Measurements from ENCODE around the gene LHX4. TPM values are rescaled to one million over a fixed set of nuclear protein-coding genes. Genes with fewer than 3 reads are reported as not detected.
A peak's percentile ranks its signal among the peaks of the same experiment; 100 is the strongest.

LHX4 gene
- not detected for total RNA-seq
- long read RNA-seq, donor 1, partial matches to known transcripts, result 0 of 2 reads
- long read RNA-seq, donor 1, other reads (novel, unspliced or antisense), result 2 of 2 reads
- long read RNA-seq, donor 2, result 0 reads

DNA sequence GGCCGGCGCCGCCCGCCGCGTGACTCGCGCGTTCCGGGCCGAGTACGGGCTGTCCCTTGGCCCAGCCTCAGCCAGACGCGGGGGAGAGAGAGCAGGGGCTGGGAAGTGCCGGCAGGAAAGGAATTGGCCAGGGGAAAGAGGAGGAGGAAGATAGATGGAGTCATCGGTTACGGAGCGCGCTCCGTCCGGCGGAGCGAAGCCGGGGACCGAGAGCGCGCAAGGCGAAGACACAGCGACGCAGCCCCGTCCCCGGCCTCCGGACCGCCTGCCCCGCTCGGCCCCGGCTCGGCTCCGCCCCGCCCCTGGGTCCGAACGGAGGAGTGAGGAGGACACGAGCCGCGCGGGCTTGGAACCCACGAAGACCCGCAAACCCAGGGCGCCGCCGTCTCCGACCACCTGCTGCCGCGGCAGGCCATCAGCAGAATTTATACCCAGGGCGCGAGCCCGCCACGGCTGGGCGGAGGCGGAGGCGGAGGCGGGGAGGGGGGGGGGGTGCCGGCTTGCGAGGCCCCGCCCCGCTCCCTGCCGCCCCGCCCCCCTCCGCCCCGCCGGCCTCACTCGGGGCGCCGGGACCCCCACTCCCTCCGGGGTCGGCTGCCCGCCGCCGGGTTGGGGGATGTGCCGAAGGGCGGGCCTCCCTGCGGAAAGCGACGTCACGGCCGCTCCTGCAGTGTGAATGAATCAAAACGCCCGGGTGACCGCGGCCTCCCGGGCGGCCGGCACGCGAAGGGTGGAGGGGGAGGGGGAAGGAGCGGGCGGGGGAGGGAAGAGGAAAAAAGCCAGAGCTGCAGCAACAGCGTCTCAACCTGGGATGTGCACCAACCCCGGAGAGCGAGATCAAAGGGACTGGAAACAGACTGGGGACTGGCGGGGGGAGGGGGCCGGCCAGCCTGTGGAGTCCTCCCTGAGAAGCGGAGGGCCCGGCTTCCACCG lies at the start of gene LHX4:
LHX4 (plus strand) TSS at position 782 of the 933 bp plus-strand sequence. CDS start 266 bp downstream, outside the sequence.
- intact Hi-C loops (cut with DNase I), result no loop called here
- peak; percentile 84 for DNase-seq (ENCODE audit: low spot score)

DNA sequence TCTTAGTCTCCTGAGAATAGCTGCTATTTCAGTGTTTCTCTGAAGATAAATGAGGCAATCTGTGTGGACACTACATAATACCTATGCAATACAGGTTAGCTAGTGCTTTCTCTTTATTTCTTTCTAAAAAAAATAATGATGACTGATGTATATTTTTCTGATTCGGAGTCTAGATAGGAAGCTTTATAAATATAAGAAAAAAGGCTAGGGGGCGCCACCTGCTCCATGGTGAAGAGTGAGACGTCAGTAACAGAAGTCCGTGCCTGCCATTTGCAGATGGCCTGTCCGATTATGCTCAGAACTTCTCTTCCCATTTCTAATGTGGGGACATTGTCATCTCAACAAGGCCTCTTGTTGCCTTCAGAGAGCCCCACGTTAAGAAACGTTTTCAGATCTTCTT lies 49.0 kb upstream of the LHX4 start:
- intact Hi-C loops (cut with DNase I), result no loop called here
- peak; percentile 51 for DNase-seq (ENCODE audit: low spot score)

DNA sequence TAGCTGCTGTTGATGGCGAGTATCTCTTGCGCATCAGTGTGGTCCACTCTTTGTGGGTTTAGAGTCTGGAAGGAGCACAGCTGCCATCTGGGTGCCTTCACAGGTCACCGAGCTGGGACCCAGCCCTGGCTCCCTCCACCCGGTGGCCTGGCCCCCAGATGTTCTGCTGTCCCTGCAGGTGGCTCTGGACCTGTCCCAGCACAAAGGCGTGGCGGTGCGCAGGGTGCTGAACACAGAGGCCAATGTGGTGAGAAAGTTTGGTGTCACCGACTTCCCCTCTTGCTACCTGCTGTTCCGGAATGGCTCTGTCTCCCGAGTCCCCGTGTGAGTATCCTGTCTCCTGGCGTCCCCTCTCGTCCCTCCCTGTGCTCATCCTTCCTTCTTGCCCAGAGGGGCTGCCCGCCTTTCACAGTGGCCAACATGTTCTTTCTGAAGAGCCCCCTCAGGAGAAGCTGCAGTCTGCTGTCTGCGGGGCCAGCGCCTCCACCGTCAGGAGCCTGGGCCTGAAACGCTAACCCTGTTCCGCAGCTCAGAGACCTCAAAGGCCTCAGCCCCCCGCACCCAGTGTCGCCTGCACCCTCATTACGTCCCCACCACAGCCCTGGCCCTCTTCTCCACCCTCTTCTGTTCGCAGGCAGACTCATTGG lies 47.9 kb upstream of the LHX4 start:
- intact Hi-C loops (cut with DNase I), result no loop called here

DNA sequence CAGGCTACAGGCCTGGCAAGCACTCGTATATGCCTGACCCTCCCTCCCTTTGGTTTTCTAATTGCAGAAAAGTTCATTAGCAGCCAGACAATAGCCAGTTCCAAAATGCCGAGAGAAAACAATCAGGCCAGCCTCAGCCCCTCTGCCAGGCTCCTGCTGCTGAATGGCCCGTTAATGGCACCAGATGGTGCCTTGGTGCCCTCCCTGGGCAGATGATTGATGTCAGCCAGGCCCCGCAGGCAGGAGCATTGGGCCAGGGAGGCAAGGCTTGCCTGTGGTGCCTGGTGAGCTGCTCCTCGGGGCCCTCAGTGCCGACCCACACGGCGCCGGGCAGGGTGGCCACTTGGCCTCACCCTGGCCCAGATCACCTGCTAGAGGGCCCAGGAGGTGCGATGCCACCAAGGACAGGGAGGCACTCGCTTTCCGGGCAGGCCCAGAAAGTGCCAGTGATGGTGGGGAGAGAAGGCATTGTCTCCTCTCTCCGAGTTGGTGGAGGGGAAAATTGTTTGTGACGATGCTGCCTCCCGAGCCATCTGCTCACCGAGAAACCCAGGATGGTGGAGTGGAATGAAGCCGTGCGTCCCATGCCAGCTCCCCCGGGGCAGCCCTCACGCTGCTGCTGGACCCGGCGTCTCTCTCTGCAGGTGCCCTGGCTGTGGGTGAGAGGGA lies 47.3 kb upstream of the LHX4 start:
- DNase-seq (ENCODE audit: low spot score), result peak; percentile 51
- intact Hi-C loops (cut with DNase I), result no loop called here

More for the DNA sequence above, 47.9 kb upstream of the LHX4 start:
- DNase-seq (ENCODE audit: low spot score), result peak; percentile 72

DNA sequence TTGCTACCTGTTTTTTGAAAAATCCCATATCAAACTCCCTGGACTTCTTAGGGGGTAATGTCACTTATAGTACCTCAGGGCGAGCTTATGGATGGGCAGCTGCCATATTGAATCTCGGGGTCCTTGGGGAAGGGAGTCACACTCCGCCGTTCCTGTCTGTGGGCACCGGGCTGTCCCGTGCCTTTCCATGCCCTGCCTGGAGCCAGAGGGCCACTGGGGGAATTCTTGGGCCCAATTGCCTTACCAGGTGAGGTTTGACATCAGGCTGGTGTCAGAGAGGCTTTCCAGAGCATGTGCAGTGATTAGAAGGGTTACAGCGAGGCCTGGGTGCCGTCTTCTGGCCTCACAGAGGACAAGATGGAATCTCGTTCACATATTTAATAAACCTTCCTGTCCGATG lies 46.6 kb upstream of the LHX4 start:
- DNase-seq (ENCODE audit: low spot score), result peak; percentile 60
- intact Hi-C loops (cut with DNase I), result no loop called here

DNA sequence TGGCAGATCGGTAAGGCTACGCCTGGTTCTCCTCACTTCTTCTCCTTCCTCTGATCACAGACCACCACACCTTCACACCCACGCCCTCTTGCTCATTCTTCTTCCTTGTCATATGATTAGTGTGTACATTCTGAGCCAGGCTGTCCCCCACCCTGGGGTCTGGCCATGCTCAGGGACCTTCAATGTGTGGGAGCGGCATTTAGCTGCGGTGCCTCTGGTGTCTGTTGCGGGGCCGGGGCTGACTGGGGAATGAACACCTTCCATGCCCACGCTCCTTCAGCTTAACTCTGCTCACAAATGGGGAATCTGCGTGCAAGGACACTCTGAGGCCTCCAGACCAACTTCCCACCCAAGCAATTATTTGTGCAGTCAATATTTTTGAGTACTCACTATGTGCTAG lies 46.0 kb upstream of the LHX4 start:
- DNase-seq (ENCODE audit: low spot score), result peak; percentile 72
- intact Hi-C loops (cut with DNase I), result no loop called here

DNA sequence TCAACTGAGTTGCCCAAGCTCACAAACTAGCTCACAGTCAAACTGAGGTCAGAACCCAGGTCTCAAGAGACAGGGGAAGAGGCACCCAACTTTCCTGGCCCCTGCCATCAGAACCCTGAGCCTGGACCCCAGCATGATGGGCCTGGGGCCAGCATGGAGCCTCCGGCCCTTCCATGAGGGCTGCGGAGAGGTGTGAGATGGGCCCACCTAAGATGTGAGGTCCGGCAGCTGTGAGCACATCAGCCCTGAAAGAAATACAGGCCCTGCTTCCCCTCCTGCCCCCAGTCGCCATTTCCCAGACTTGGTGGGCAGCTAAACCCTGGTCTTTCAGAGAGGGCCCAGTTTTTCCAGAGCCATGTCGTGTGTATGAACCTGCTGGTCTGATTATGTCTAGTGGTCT lies 44.8 kb upstream of the LHX4 start:
- DNase-seq (ENCODE audit: low spot score), result peak; percentile 62
- intact Hi-C loops (cut with DNase I), result loop anchor here in 1 of 2 donors (5.0 kb wide), 1 partner anchor 292 kb away; no protein-coding TSS in a partner anchor

DNA sequence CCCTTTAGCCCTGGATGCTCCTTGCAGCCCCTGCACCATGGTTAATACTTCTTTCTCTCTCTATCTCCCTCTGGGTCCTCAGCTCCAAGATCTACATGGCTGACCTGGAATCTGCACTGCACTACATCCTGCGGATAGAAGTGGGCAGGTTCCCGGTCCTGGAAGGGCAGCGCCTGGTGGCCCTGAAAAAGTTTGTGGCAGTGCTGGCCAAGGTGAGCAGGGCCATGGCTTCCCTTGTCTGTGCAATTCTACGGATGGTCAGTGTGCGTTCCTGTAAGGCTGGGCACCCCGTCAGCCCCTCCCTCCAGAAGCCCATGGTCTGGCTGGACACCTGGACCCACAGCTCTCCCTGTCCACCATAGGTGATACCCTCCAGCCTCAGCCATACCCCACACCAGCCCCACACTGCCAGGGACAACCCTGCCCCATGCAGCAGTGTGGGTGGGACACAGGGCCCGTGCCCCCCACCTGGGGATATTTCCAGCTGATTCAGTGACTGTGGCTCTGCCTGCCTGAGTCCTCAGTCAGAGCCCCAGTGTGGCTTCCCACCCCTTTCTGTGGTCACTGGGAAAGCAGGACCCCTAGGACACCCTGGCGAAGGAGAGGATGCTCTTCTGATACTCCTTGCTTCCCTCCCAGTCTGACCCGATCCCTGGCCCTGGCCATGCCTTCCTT lies 44.0 kb upstream of the LHX4 start:
- intact Hi-C loops (cut with DNase I), result loop anchor here in 1 of 2 donors (5.0 kb wide), 1 partner anchor 291 kb away; no protein-coding TSS in a partner anchor
- DNase-seq (ENCODE audit: low spot score), result peak; percentile 73

DNA sequence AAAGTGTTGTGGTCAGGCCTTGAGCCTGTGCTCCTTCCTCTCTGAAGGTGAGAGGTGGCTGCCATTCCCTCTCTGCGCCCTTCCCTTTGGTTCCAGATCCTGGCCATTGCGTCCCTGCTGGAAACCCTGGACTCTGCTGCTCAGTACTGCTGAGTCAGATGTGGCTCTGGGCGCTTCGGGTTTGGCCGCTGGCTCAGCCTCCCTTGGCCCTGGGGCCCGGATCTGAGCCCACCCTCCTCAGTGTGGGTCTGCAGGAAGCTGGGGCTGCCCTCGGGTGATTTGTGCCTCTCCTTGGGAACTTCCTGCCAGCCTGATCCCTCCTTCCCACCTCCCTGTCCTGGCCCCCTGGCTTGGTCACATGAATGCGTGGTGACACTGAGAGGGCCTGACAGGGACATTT lies 43.2 kb upstream of the LHX4 start:
- intact Hi-C loops (cut with DNase I), result loop anchor here in 1 of 2 donors (5.0 kb wide), 1 partner anchor 290 kb away; no protein-coding TSS in a partner anchor
- no peak for DNase-seq (ENCODE audit: low spot score)

DNA sequence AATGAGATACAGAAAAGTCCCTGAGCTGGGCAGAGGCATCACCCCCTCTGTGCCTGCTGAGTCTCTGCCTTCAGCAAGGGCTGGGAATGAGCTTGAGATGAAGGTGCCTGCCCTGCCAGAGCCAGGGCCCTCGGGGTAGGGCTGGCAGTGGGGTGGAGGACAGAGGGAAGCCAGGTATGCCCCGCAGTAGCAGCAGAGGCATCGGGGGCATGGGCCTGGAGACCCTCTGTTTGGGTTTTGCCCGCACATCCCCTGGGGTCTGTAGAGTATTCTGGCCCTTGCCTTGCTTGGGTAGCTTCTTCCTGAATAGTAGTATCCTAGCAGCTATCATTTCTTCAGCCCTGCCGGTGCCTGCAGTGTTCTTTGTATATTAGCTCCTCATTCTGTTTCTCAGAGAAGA lies 42.4 kb upstream of the LHX4 start:
- DNase-seq (ENCODE audit: low spot score), result no peak
- intact Hi-C loops (cut with DNase I), result loop anchor here in 1 of 2 donors (5.0 kb wide), 1 partner anchor 290 kb away; no protein-coding TSS in a partner anchor

DNA sequence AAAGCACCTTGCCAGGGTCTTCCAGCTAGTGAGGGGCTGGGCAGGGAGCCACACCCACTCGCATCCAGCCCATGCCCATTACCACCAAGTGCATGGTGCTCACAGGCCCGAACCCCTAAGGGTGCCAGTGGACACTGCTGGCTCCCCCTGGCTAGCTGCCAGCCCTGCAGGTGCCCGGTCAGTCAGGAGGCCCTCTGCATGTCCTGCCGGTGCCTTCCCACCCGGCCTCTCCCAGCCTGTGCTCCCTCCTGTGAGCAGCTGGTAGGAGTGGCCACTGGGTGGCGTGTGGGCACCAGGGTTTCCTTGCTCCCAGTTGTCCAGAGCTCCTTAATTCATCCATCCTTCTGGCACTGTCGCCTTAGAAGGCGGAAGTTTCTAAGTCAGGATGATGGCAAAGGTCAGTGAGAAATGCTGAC lies 42.0 kb upstream of the LHX4 start:
- peak; percentile 90 for DNase-seq (ENCODE audit: low spot score)
- intact Hi-C loops (cut with DNase I), result loop anchor here in 1 of 2 donors (5.0 kb wide), 1 partner anchor 289 kb away; no protein-coding TSS in a partner anchor

DNA sequence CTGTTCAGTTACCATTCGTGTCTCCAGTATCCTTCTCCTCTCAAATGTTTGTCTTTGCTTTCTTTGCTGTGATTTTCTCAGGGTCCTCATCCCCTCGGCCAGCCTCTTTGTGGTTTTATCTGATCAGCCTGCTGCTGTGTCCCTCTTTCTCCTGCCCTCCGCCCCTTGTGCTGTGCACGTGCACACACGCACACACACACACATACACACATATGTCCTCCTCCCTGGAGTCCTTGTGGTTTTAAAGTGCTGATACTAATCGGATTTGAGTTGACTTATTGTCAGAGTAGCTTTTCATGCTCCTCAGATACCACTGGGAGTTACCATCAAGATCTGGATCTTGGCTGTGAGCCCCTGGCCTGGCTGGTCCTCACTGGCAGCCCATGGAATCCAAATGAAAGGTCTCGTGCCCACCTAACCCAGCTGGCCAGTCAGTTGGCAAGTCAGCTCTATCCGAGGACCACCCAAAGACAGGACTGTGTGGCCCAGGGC lies 41.3 kb upstream of the LHX4 start:
- intact Hi-C loops (cut with DNase I), result loop anchor here in 1 of 2 donors (5.0 kb wide), 1 partner anchor 289 kb away; no protein-coding TSS in a partner anchor
- DNase-seq (ENCODE audit: low spot score), result no peak

DNA sequence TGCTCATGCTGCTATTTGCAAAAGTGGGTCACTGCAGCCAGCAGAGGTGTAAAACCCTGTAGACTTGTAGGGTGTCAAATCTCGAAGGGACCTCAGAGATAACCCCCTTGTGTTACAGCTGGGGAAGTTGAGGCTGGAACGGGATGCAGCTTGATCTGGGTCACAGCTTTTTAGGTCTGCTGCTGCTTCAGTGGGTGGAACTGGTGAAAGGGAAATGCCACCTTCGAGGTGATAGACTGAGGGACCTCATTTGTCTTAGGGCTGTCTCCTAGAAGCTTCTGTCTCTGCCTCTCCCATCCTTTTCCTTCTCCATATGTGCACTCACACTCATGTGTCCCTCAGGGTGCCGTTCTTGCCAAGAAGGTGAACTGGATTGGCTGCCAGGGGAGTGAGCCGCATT lies 40.0 kb upstream of the LHX4 start:
- no peak for DNase-seq (ENCODE audit: low spot score)
- intact Hi-C loops (cut with DNase I), result no loop called here

DNA sequence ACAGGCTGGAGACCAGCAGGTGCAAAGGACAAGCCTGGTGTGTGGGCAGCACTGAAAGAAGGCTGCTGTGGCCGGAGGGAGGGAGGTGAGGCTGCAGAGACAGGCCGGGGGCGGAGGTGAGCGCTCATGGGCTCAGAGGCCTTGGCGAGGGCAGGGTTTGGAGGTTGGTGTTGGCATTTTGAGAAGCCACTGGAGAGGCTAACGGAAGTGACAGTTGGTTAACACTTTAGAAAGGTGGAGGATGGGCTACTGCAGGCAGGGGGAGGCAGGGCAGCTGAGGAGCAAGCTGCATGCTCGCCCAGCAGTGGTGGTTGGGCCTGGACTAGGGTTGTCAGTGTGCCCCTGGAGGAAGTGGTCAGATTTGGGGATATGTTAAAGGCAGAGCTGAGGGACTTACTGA lies 37.9 kb upstream of the LHX4 start:
- no peak for DNase-seq (ENCODE audit: low spot score)
- intact Hi-C loops (cut with DNase I), result no loop called here

DNA sequence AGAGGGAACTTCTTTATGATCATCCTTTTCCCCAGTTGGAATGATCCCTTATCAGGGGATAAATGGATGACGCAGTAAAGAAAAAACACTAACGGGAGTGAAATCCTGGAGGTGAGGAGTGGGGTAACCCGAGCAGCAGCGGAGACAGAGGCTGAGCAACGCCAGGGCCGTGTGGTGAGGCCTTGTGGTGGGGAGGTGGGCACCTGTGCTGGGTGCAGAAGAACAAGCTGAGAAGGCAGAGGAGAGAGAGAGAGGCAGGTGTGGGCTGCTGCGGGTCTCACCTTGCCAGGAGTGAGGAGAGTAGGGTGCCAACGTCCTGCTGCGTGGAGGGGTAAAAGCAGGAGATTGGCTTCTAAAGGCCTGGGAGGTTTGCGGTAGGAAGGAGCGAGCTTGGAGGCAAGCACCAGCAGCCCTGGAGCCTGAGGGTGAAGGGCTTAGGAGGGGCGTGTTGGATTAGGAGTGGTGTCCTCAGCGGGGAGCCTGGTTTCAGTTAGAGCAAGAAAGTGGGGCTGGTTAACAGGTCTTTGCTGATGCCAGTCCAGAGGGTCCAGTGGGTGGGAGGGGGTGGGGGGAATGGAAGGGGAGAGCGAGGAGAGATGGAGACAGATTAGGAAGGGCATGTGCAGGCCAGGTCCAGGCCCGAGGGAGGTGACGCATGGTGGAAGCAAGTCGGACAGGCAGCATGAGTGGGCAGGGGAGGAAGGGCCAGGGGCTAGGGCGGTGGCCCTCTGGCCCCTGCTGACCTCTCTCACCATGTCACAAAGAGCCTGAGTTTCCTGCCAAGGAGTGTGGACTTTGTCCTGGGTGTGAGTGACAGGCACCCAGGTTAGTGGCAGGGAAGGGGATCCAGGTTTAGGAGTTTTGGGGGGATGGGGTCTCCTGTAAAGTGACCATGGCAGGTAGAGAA lies 36.7 kb upstream of the LHX4 start:
- intact Hi-C loops (cut with DNase I), result no loop called here
- DNase-seq (ENCODE audit: low spot score), result no peak

DNA sequence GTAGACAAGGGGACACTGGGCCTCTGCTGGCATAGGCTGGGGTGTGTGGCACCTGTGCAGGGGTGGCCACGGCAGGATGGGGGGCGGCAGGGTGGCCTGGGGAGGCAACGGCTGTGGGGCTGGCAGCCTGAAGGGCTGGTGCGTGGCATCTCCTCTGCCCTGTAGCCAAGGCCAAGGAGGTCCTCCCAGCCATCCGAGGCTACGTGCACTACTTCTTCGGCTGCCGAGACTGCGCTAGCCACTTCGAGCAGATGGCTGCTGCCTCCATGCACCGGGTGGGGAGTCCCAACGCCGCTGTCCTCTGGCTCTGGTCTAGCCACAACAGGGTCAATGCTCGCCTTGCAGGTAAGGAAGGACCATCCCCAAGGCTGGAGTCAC lies 36.0 kb upstream of the LHX4 start:
- intact Hi-C loops (cut with DNase I), result no loop called here
- DNase-seq (ENCODE audit: low spot score), result no peak

DNA sequence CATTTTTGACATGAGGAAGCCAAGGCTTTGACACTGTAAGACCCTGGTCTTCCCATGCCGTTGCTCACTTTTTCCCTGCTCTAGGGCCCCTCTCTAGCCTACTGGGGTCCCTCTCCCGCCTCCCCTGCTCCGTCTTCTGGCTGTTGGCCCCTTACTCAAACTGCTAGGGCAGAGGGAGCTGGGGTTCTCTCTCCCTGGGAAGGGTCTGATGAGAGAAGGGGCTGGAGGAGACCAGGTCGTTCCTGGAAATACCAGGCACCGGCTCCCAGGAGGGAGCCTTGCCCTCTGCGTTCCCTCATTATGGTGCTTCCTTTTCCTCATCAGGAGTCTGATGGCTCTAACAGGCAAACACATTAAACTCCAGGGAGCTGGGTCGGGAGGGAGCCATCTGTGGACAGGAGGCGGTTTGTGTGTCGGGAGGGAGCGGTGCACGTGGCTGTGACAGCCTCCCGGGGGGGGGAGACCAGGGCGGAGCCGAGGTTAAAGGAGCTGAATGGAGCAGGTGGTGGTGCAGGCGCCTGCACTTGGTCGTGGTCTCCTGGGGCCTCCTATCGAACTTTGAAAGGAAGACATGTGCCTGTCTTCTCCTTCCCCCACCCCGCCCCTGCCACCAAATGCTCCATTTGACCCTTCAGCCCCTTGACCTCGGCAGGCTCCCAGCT lies 35.4 kb upstream of the LHX4 start:
- intact Hi-C loops (cut with DNase I), result no loop called here
- no peak for DNase-seq (ENCODE audit: low spot score)

Data from posterior vena cava (tissue), 2 donors.